Measurements from ENCODE around the gene IGHMBP2.
A peak's percentile ranks its signal among the peaks of the same experiment; 100 is the strongest.

IGHMBP2 gene

GRCh38 chr11:68889948-68890446, 13.7 kb upstream of the IGHMBP2 start:
- FAIRE-seq (no peak), DNase-seq (ENCODE audit: insufficient read length, low spot score) (peak; percentile 47)

- FAIRE-seq (no peak), DNase-seq (ENCODE audit: insufficient read length, low spot score) (no peak)
Observed at GRCh38 chr11:68890490-68891231, 13.0 kb upstream of the IGHMBP2 start.

GRCh38 chr11:68891351-68891948, 12.2 kb upstream of the IGHMBP2 start:
- DNase-seq (ENCODE audit: insufficient read length, low spot score): no peak
- no peak for FAIRE-seq

GRCh38 chr11:68892576-68892975, 11.1 kb upstream of the IGHMBP2 start:
- DNase-seq (ENCODE audit: insufficient read length, low spot score): no peak
- no peak for FAIRE-seq

GRCh38 chr11:68893282-68893681, 10.4 kb upstream of the IGHMBP2 start:
- no peak for DNase-seq (ENCODE audit: insufficient read length, low spot score)
- no peak for FAIRE-seq

- DNase-seq (ENCODE audit: insufficient read length, low spot score) (no peak), FAIRE-seq (peak; percentile 9)
Observed at GRCh38 chr11:68896171-68896959, 7.3 kb upstream of the IGHMBP2 start.

- no peak for DNase-seq (ENCODE audit: insufficient read length, low spot score)
- FAIRE-seq: no peak
Observed at GRCh38 chr11:68897441-68897840, 6.2 kb upstream of the IGHMBP2 start.

- DNase-seq (ENCODE audit: insufficient read length, low spot score) (no peak), FAIRE-seq (no peak)
Observed at GRCh38 chr11:68900835-68901381, 2.8 kb upstream of the IGHMBP2 start.

- DNase-seq (ENCODE audit: insufficient read length, low spot score) (peak; percentile 37), FAIRE-seq (no peak)
Observed at GRCh38 chr11:68904248-68904847, 657 bp downstream of the IGHMBP2 start.

GRCh38 chr11:68905421-68906360, 2.0 kb downstream of the IGHMBP2 start:
- FAIRE-seq: no peak
- no peak for DNase-seq (ENCODE audit: insufficient read length, low spot score)

- DNase-seq (ENCODE audit: insufficient read length, low spot score): no peak
- FAIRE-seq: no peak
Observed at GRCh38 chr11:68908273-68908672, 4.6 kb downstream of the IGHMBP2 start.

GRCh38 chr11:68910965-68911364, 7.3 kb downstream of the IGHMBP2 start:
- DNase-seq (ENCODE audit: insufficient read length, low spot score) (no peak), FAIRE-seq (no peak)

GRCh38 chr11:68911731-68912130, 8.0 kb downstream of the IGHMBP2 start:
- FAIRE-seq (no peak), DNase-seq (ENCODE audit: insufficient read length, low spot score) (no peak)

GRCh38 chr11:68912254-68912653, 8.6 kb downstream of the IGHMBP2 start:
- DNase-seq (ENCODE audit: insufficient read length, low spot score): no peak
- FAIRE-seq: no peak

GRCh38 chr11:68913188-68913587, 9.5 kb downstream of the IGHMBP2 start:
- FAIRE-seq (peak; percentile 16), DNase-seq (ENCODE audit: insufficient read length, low spot score) (no peak)

GRCh38 chr11:68914761-68915160, 11.1 kb downstream of the IGHMBP2 start:
- FAIRE-seq (no peak), DNase-seq (ENCODE audit: insufficient read length, low spot score) (no peak)

GRCh38 chr11:68916439-68916838, 12.7 kb downstream of the IGHMBP2 start:
- DNase-seq (ENCODE audit: insufficient read length, low spot score) (no peak), FAIRE-seq (no peak)

- FAIRE-seq: no peak
Observed at GRCh38 chr11:68923614-68924013, 19.9 kb downstream of the IGHMBP2 start.

GRCh38 chr11:68924073-68924925, 20.6 kb downstream of the IGHMBP2 start:
- no peak for DNase-seq (ENCODE audit: insufficient read length, low spot score)
- FAIRE-seq: no peak

More at GRCh38 chr11:68923614-68924013, 19.9 kb downstream of the IGHMBP2 start:
- no peak for DNase-seq (ENCODE audit: insufficient read length, low spot score)

Measured in HTR-8/SVneo (cell line).